Measurements from ENCODE around the gene HECTD3. TPM values are rescaled to one million over a fixed set of nuclear protein-coding genes. Genes with fewer than 3 reads are reported as not detected.

The HECTD3 gene
- total and polyA plus RNA-seq, 9 of the 15 experiments (the other 6 are each of a cell fraction or from before 2014, with no cell fraction given): 6.3 to 50.8 (median 18.9) TPM

GRCh38 chr1:44985747-44986359 lies 25.3 kb downstream of the HECTD3 start (continued):
- TF ChIP-seq GTF2B (IDR thresholded peaks at IDR 0.05; ENCODE audit: extremely low read depth, insufficient read length) (no peak), GTF3C2 (IDR thresholded peaks at IDR 0.05; ENCODE audit: borderline replicate concordance, extremely low read depth, insufficient read length) (no peak), ZBTB9 (CRISPR knock-in tag; IDR thresholded peaks at IDR 0.05) (no peak), CEBPB (tag; IDR thresholded peaks at IDR 0.05) (0 out of 2 replicates have a peak, but pooled peaks have one; percentile 10), ZFP1 (CRISPR knock-in tag; IDR thresholded peaks at IDR 0.05) (no peak), CREB5 (CRISPR knock-in tag; IDR thresholded peaks at IDR 0.05) (no peak), NCOR1 (IDR thresholded peaks at IDR 0.05) (no peak), NFATC3 (IDR thresholded peaks at IDR 0.05) (no peak), ZNF354B (CRISPR knock-in tag; IDR thresholded peaks at IDR 0.05) (no peak), GATAD2B (IDR thresholded peaks at IDR 0.05; ENCODE audit: borderline replicate concordance) (no peak), ZFP36 (IDR thresholded peaks at IDR 0.05; ENCODE audit: low read depth, low read length, partially characterized antibody) (no peak), DACH1 (IDR thresholded peaks at IDR 0.05; ENCODE audit: partially characterized antibody) (no peak), POLR2A (conservative IDR thresholded peaks at IDR 0.05) (no peak), RBBP5 (IDR thresholded peaks at IDR 0.05; ENCODE audit: borderline replicate concordance, insufficient read depth, low read length, poor library complexity, severe bottlenecking) (no peak), MBD2 (IDR thresholded peaks at IDR 0.05; ENCODE audit: borderline replicate concordance, low read depth) (no peak), POLR3A (IDR thresholded peaks at IDR 0.05; ENCODE audit: borderline replicate concordance, extremely low read depth, insufficient read depth, insufficient read length) (no peak), NCOA6 (IDR thresholded peaks at IDR 0.05) (no peak)
- TF ChIP-seq, protein P1, sequence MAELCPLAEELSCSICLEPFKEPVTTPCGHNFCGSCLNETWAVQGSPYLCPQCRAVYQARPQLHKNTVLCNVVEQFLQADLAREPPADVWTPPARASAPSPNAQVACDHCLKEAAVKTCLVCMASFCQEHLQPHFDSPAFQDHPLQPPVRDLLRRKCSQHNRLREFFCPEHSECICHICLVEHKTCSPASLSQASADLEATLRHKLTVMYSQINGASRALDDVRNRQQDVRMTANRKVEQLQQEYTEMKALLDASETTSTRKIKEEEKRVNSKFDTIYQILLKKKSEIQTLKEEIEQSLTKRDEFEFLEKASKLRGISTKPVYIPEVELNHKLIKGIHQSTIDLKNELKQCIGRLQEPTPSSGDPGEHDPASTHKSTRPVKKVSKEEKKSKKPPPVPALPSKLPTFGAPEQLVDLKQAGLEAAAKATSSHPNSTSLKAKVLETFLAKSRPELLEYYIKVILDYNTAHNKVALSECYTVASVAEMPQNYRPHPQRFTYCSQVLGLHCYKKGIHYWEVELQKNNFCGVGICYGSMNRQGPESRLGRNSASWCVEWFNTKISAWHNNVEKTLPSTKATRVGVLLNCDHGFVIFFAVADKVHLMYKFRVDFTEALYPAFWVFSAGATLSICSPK (IDR thresholded peaks at IDR 0.05; ENCODE audit: borderline replicate concordance): peak; percentile 88; the same call in 1 of the 2 replicates
- TF ChIP-seq, protein P2, sequence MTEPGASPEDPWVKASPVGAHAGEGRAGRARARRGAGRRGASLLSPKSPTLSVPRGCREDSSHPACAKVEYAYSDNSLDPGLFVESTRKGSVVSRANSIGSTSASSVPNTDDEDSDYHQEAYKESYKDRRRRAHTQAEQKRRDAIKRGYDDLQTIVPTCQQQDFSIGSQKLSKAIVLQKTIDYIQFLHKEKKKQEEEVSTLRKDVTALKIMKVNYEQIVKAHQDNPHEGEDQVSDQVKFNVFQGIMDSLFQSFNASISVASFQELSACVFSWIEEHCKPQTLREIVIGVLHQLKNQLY (CRISPR knock-in tag; conservative IDR thresholded peaks at IDR 0.05): no peak
